ENCODE results near the gene SCIN. TPM values are rescaled to one million over a fixed set of nuclear protein-coding genes. Genes with fewer than 3 reads are reported as not detected.

Gene SCIN
- total and polyA plus RNA-seq, 2 of the 8 experiments (the other 6 are each of a cell fraction or from before 2014, with no cell fraction given), result 0.47 to 1.9 TPM

GRCh38 chr7:12701433-12701832 is 130.9 kb downstream of the SCIN start (continued):
- no peak for TF ChIP-seq HDAC2 (IDR thresholded peaks at IDR 0.05; ENCODE audit: borderline replicate concordance in 1 of 2, low read depth in 2 of 2, low read length in 2 of 2)
- no peak for TF ChIP-seq EGR1 (IDR thresholded peaks at IDR 0.05; ENCODE audit: borderline replicate concordance, low read depth, low read length)
